GM19099 (cell line): ENCODE results near the gene DLD.

ENCODE experiments used
- POLR2A ChIP-seq: IDR thresholded peaks from 3 replicates; pipeline ENCODE4 v1.6.1; 2011; ENCODE audit warnings: low read depth; ENCODE audit not compliant: insufficient read length; ENCODE audit errors: extremely low read depth

The DLD gene

DNA sequence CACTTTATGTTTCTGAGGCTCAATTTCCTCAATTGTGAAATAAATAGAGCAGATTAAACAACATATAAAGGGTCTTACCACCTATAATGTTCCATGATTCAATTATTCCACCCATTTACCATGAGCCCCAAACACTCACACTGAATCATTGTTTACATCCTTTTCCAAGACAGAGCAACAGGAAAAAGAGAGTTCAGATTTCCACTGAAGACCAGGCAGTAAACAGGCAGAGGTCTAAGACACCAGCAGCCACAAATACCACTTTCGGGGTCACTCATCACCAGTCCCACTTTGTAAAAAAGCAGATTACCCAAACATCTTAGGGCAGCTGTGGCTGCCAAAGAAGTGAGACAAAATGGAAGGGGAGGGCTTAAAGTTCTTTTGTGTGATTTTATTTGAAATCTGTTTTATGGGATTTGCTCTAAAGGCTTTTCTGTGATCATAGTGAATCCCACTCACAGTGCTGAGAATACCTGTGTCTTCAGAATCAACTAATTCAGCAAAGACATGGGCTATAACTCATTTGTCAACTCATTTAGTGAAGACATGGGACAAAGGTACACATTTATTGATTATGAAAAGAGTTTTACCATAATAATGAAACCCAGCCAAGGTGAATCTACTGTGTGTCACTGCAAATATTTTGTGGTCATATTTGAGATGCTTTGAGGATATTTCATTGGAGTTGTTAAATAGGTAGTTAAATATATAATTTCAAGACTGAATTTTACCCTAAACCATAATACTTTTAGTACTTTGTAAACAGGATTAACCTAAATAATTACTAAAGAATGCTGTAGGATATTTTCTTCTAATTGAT is 24.8 kb upstream of the DLD start:
- no peak for TF ChIP-seq POLR2A

DNA sequence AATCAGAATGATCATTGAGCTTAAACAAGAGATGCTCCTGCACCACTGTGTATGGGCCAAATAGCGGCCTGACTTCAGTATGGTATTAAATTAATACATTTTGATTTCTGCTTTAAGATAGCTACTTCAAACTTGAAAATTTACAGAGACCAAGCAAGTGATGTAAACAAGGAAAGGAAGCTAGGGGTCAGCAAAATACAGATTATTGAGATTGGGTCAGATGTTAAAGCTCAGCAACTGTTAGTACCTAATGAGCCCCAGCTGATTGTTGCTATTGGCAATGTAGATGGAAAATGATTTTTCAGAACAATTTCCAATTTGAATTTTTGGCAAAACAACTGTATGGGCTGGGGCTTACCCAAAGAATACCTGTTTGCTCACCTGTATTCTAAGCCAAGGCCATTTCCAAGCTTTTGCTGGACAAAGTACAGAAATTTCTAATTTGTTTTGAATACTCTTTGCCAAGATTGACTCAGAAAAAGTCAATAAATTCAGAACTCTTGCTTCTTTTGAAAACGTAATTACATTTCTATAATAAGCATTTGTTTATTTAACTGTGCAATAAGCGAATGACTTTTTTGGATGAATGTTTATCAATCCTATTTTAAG is 23.0 kb upstream of the DLD start:
- TF ChIP-seq POLR2A: no peak

GRCh38 chr7:107870427-107871000 is 20.5 kb upstream of the DLD start:
- TF ChIP-seq POLR2A: no peak

DNA sequence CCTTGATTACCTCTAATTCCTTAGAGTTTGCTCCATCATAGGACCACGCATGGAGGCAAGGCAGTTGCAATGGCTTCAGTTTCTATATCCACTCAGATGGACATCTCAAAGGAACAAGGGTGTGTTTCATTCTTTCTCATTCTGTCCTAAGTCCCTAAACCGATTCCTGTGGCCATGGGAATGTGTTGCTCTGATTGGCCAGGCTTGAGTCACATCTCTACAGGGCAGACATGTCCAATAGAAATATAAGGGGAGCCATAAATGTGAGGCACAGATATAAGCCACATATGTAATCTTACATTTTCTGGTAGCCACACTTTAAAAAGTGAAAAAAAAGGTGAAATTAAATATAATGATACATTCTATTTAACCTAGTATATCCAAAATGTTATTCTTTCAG is 16.9 kb upstream of the DLD start:
- TF ChIP-seq POLR2A: no peak

DNA sequence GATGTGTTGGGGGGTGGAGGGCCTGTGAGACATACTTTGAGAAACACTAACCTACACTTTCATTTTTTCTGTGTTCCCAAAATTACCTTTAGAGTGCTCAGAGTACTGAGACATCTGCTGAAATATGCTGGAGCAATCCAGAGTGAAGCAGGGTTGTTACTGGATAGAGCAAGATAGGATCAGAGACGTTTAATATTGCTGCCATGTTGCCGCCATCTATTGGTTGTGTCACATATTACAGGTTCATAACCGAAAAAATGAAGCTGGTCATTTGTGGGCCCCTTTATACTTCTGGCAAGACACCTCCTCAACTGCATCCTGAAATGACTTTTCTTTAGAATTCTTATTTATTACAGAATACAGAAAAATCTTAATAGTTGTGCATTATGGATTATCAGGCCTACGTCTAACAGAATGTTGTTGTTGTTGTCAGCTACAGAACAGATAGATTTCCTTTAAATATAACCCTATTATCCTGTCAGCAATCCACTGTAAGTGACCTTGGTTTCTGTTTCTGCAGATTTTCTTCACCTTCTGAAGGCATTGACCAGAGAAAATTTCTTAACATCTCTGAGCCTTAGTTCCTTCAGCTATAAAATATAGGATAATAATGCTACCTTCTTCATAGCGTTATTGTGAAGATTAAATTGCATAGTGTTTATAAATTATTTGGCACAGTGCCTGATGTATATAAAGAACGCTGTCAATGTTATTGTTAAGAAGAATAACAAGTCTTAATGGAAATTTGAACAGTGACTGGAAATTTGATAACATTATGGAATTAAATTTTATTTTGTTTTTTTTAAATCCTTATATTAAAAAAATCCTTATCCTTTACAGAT is 16.2 kb upstream of the DLD start:
- no peak for TF ChIP-seq POLR2A

GRCh38 chr7:107876916-107877315 is 14.1 kb upstream of the DLD start:
- no peak for TF ChIP-seq POLR2A

DNA sequence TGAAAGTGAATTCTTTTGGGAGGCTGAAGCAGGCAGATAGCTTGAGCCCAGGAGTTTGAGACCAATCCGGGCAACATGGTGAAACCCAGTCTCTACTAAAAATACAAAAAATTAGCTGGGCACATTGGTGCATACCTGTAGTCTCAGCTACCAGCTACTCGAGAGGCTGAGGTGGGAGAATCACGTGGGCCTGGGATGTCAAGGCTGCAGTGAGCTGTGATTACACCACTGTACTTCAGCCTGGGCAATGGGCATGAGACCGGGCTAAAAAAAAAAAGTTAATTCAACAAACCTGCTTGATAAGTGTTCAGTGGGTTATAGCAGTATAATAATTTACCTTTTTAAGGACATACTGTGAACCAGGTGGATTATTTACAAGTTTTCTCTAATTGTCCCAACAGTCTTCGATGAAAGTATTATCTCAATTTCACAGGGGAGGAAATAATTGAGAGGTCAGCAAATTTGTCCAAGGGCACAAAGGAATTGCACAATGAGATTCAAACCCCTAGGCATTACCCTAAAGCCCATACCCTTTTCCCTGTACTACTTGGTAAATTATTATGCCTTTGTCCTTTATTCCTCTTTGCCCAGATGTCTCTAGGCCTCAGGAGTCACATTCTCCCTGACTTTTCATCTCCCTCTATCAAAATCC is 13.1 kb upstream of the DLD start:
- no peak for TF ChIP-seq POLR2A

- TF ChIP-seq POLR2A: no peak
These were observed 12.3 kb upstream of the DLD start for GRCh38 chr7:107878636-107879035.

- TF ChIP-seq POLR2A: no peak
These were observed 11.5 kb upstream of the DLD start for GRCh38 chr7:107879400-107880035.

DNA sequence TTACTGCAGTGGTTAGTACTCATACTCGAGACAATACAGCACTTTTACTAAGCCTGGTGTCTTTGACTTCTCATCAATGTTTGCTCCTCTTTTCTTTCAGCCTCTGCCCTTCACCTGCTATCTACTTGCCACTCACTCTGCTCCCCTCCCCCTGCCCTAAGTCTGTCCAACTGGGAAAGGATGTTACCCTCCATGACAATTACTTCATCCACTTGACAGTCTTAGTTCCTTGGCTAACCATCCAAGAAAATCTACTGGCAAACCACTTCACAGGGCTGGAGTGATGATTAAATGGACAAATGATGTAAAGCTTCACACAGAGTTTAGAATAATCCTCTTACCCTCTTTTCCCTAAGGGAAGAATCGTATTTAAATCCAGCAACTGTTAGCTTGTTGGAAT is 8.2 kb upstream of the DLD start:
- TF ChIP-seq POLR2A: no peak

- TF ChIP-seq POLR2A: no peak
These were observed 6.7 kb upstream of the DLD start for GRCh38 chr7:107884066-107884818.

- no peak for TF ChIP-seq POLR2A
These were observed 991 bp upstream of the DLD start for GRCh38 chr7:107889992-107890391.

GRCh38 chr7:107890493-107890961 is 456 bp upstream of the DLD start:
- no peak for TF ChIP-seq POLR2A
